ENCODE measurements around the gene C19orf47.

Gene C19orf47

DNA sequence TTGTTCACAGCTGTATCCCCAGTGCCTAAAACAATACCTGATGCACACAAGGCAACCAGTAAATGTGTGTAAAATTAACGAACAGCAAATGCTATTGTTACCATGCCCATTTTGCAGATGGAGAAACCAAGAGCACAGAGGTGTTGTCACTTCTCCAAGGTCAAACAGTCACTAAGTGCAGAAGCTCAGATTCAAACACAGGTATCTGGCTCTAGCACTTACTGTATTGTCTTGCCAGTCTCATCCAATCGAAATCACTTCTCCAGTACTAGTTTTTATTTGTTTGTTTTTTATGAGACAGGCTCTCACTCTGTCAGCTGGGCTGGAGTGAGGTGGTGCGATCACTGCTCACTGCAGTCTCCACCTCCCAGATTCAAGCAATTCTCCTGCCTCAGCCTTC lies 14.0 kb upstream of the C19orf47 start:
- Histone ChIP-seq H3K27ac (ENCODE audit: low read length) (no peak overlapping the region), H3K4me3 (ENCODE audit: low read depth in 1 of 2, low read length in 2 of 2) (no peak overlapping the region), H3K36me3 (ENCODE audit: control insufficient read depth in 1 of 2, insufficient read depth in 2 of 2, low read length in 2 of 2) (peaks cover 0 to 14% of the 10 kb centered on the region in 2 donors), H3K27me3 (ENCODE audit: low read depth, low read length) (no peaks in the 10 kb centered on the region), H3K9me3 (ENCODE audit: control insufficient read depth in 1 of 2, low read length in 2 of 2) (no peaks in the 10 kb centered on the region), H3K4me1 (ENCODE audit: control insufficient read depth in 1 of 2, insufficient read depth in 2 of 2, low read length in 2 of 2) (peaks cover 0 to 23% of the 10 kb centered on the region in 2 donors)

GRCh38 chr19:40360708-40361241 lies 12.6 kb upstream of the C19orf47 start:
- no peaks in the 10 kb centered on the region for H3K9me3 ChIP-seq (ENCODE audit: control insufficient read depth in 1 of 2, low read length in 2 of 2)
- peaks cover 0 to 6% of the 10 kb centered on the region in 2 donors for H3K36me3 ChIP-seq (ENCODE audit: control insufficient read depth in 1 of 2, insufficient read depth in 2 of 2, low read length in 2 of 2)
- H3K4me1 ChIP-seq (ENCODE audit: control insufficient read depth in 1 of 2, insufficient read depth in 2 of 2, low read length in 2 of 2) = peaks cover 0 to 10% of the 10 kb centered on the region in 2 donors
- no peak overlapping the region for H3K27ac ChIP-seq (ENCODE audit: low read length)
- H3K4me3 ChIP-seq (ENCODE audit: low read depth in 1 of 2, low read length in 2 of 2) = no peak overlapping the region
- no peaks in the 10 kb centered on the region for H3K27me3 ChIP-seq (ENCODE audit: low read depth, low read length)

- no peak overlapping the region for H3K4me3 ChIP-seq (ENCODE audit: low read depth in 1 of 2, low read length in 2 of 2)
- peaks cover 0 to 4% of the 10 kb centered on the region in 2 donors for H3K4me1 ChIP-seq (ENCODE audit: control insufficient read depth in 1 of 2, insufficient read depth in 2 of 2, low read length in 2 of 2)
- H3K27ac ChIP-seq (ENCODE audit: low read length) = no peak overlapping the region
- H3K9me3 ChIP-seq (ENCODE audit: control insufficient read depth in 1 of 2, low read length in 2 of 2) = no peaks in the 10 kb centered on the region
- H3K36me3 ChIP-seq (ENCODE audit: control insufficient read depth in 1 of 2, insufficient read depth in 2 of 2, low read length in 2 of 2) = peaks cover 0 to 6% of the 10 kb centered on the region in 2 donors
- no peaks in the 10 kb centered on the region for H3K27me3 ChIP-seq (ENCODE audit: low read depth, low read length)
Observed at GRCh38 chr19:40360020-40360707, 12.0 kb upstream of the C19orf47 start.

DNA sequence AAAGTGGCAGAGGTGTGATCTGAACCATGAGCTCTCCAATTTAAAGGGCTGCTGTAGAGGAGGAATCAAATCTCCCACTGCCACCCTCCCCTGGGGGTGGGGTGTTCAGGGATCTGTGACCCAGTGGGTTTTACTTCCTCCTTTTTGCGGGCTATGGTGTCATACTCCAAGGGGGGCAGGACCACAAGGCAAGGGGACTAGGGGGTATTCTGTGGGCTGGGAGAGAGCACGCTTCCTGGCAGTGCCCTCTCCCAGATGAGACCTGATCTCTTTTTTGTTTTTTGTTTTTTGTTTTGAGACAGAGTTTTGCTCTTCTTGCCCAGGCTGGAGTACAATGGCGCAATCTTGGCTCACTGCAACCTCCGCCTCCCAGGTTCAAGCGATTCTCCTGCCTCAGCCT lies 10.6 kb upstream of the C19orf47 start:
- H3K27ac ChIP-seq (ENCODE audit: low read length) = no peak overlapping the region
- no peaks in the 10 kb centered on the region for H3K4me1 ChIP-seq (ENCODE audit: control insufficient read depth in 1 of 2, insufficient read depth in 2 of 2, low read length in 2 of 2)
- H3K36me3 ChIP-seq (ENCODE audit: control insufficient read depth in 1 of 2, insufficient read depth in 2 of 2, low read length in 2 of 2) = peaks cover 0 to 6% of the 10 kb centered on the region in 2 donors
- no peaks in the 10 kb centered on the region for H3K27me3 ChIP-seq (ENCODE audit: low read depth, low read length)
- H3K9me3 ChIP-seq (ENCODE audit: control insufficient read depth in 1 of 2, low read length in 2 of 2) = no peaks in the 10 kb centered on the region
- H3K4me3 ChIP-seq (ENCODE audit: low read depth in 1 of 2, low read length in 2 of 2) = no peak overlapping the region

GRCh38 chr19:40357640-40358039 lies 9.4 kb upstream of the C19orf47 start:
- Histone ChIP-seq H3K9me3 (ENCODE audit: control insufficient read depth in 1 of 2, low read length in 2 of 2) (no peaks in the 10 kb centered on the region), H3K36me3 (ENCODE audit: control insufficient read depth in 1 of 2, insufficient read depth in 2 of 2, low read length in 2 of 2) (peaks cover 0 to 6% of the 10 kb centered on the region in 2 donors), H3K4me3 (ENCODE audit: low read depth in 1 of 2, low read length in 2 of 2) (no peak overlapping the region), H3K4me1 (ENCODE audit: control insufficient read depth in 1 of 2, insufficient read depth in 2 of 2, low read length in 2 of 2) (no peaks in the 10 kb centered on the region), H3K27ac (ENCODE audit: low read length) (no peak overlapping the region), H3K27me3 (ENCODE audit: low read depth, low read length) (no peaks in the 10 kb centered on the region)

- H3K4me3 ChIP-seq (ENCODE audit: low read depth in 1 of 2, low read length in 2 of 2) = no peak overlapping the region
- H3K36me3 ChIP-seq (ENCODE audit: control insufficient read depth in 1 of 2, insufficient read depth in 2 of 2, low read length in 2 of 2) = peaks cover 0 to 6% of the 10 kb centered on the region in 2 donors
- no peaks in the 10 kb centered on the region for H3K4me1 ChIP-seq (ENCODE audit: control insufficient read depth in 1 of 2, insufficient read depth in 2 of 2, low read length in 2 of 2)
- no peaks in the 10 kb centered on the region for H3K9me3 ChIP-seq (ENCODE audit: control insufficient read depth in 1 of 2, low read length in 2 of 2)
- no peaks in the 10 kb centered on the region for H3K27me3 ChIP-seq (ENCODE audit: low read depth, low read length)
- H3K27ac ChIP-seq (ENCODE audit: low read length) = no peak overlapping the region
Observed at GRCh38 chr19:40356681-40357595, 8.7 kb upstream of the C19orf47 start.

DNA sequence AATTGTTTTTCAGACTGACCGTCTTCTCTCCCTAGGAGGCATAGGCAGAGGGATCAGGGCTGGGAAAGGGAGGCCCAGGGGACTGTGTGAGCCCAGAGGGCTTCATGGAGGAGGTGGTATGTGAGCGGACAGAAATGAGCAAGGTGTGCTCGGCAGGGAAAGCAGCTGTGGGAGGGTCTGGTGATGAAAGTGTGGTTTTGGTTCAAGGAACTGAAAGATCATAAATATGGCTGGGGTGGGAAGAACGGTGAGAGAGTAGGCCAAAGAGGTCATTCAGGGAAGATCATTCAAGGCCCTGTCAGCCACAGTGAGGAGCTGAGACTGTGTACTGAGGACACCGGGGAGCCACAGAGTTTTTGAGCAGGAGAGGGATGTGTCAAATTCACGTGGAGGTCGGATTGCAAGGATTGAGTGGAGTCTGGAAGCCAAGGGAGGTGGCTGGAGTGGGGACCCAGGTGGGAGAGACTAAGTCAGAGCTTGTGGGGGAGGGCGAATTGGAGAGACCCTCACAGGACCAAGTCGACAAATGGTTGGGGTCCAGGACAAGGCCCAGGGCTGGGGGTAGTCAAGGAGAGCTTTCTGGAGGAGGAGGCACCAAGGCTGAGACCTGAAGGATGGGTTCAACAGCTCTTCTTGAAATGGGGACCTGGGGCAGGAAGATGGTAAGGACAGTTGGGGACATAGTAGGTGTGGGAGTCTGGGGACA lies 7.9 kb upstream of the C19orf47 start:
- Histone ChIP-seq H3K27ac (ENCODE audit: low read length) (no peak overlapping the region), H3K4me3 (ENCODE audit: low read depth in 1 of 2, low read length in 2 of 2) (no peak overlapping the region), H3K27me3 (ENCODE audit: low read depth, low read length) (no peaks in the 10 kb centered on the region), H3K4me1 (ENCODE audit: control insufficient read depth in 1 of 2, insufficient read depth in 2 of 2, low read length in 2 of 2) (no peaks in the 10 kb centered on the region), H3K36me3 (ENCODE audit: control insufficient read depth in 1 of 2, insufficient read depth in 2 of 2, low read length in 2 of 2) (peaks cover 0 to 6% of the 10 kb centered on the region in 2 donors), H3K9me3 (ENCODE audit: control insufficient read depth in 1 of 2, low read length in 2 of 2) (no peaks in the 10 kb centered on the region)

DNA sequence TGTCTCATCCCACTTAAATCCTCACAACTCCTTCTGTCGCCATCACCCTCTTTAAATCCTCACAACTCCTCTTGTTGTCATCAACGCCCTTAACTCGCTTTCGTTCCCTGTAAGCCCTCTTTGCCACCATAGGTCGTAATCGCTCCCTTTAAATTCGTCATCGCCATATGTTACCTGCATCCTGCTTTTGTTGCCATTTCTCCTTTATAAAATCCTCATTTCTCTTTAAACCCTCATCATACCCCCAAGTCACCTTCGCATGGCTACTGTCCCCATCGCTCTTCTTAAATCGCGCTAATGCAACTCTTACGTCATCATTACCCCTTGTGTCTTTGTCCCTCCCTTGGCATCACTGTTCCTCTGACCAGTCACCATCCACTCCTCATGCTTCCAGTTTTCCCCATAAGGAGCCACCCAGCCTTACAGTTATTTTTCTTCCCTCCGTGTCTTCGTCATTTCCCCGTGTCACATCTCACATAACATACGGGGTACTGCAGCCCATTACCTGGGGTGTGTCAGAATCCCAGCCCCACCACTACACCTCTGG lies 837 bp upstream of the C19orf47 start:
- H3K27ac ChIP-seq (ENCODE audit: low read length) = peak overlapping the region; percentile 81
- H3K4me1 ChIP-seq (ENCODE audit: control insufficient read depth in 1 of 2, insufficient read depth in 2 of 2, low read length in 2 of 2) = peaks cover 5 to 17% of the 10 kb centered on the region in 2 donors
- H3K9me3 ChIP-seq (ENCODE audit: control insufficient read depth in 1 of 2, low read length in 2 of 2) = no peaks in the 10 kb centered on the region
- H3K4me3 ChIP-seq (ENCODE audit: low read depth in 1 of 2, low read length in 2 of 2) = peak overlapping the region; percentile 81 to 96
- no peaks in the 10 kb centered on the region for H3K27me3 ChIP-seq (ENCODE audit: low read depth, low read length)
- H3K36me3 ChIP-seq (ENCODE audit: control insufficient read depth in 1 of 2, insufficient read depth in 2 of 2, low read length in 2 of 2) = no peaks in the 10 kb centered on the region

GRCh38 chr19:40344422-40344821 lies 3.8 kb downstream of the C19orf47 start:
- Histone ChIP-seq H3K27ac (ENCODE audit: low read length) (no peak overlapping the region), H3K9me3 (ENCODE audit: control insufficient read depth in 1 of 2, low read length in 2 of 2) (no peaks in the 10 kb centered on the region), H3K4me3 (ENCODE audit: low read depth in 1 of 2, low read length in 2 of 2) (no peak overlapping the region), H3K4me1 (ENCODE audit: control insufficient read depth in 1 of 2, insufficient read depth in 2 of 2, low read length in 2 of 2) (peaks cover 4 to 15% of the 10 kb centered on the region in 2 donors), H3K36me3 (ENCODE audit: control insufficient read depth in 1 of 2, insufficient read depth in 2 of 2, low read length in 2 of 2) (no peaks in the 10 kb centered on the region), H3K27me3 (ENCODE audit: low read depth, low read length) (no peaks in the 10 kb centered on the region)

GRCh38 chr19:40342644-40343311 lies 5.4 kb downstream of the C19orf47 start:
- H3K4me1 ChIP-seq (ENCODE audit: control insufficient read depth in 1 of 2, insufficient read depth in 2 of 2, low read length in 2 of 2) = peaks cover 0 to 10% of the 10 kb centered on the region in 2 donors
- H3K9me3 ChIP-seq (ENCODE audit: control insufficient read depth in 1 of 2, low read length in 2 of 2) = no peaks in the 10 kb centered on the region
- H3K4me3 ChIP-seq (ENCODE audit: low read depth in 1 of 2, low read length in 2 of 2) = no peak overlapping the region
- H3K27ac ChIP-seq (ENCODE audit: low read length) = no peak overlapping the region
- H3K36me3 ChIP-seq (ENCODE audit: control insufficient read depth in 1 of 2, insufficient read depth in 2 of 2, low read length in 2 of 2) = peaks cover 0 to 5% of the 10 kb centered on the region in 2 donors
- no peaks in the 10 kb centered on the region for H3K27me3 ChIP-seq (ENCODE audit: low read depth, low read length)

Data from muscle layer of duodenum (tissue), 2 donors.